DMS 273 (cell line): ENCODE results near the gene PUDP.

ENCODE experiments used
- DNase-seq: peaks from one replicate; lab custom pipeline; 2025; ENCODE audit not compliant: unreplicated experiment; lab: John Stamatoyannopoulos, UW

Gene PUDP

GRCh38 chrX:7147413-7147977 lies 458 bp downstream of the PUDP start, which contains the start of gene STS:
TSS of gene STS (plus strand) at chrX:7147712. CDS start at chrX:7253200, 105,488 bp downstream.
- peak; percentile 87 for DNase-seq

- peak; percentile 84 for DNase-seq
Observed at GRCh38 chrX:7146703-7147412, 1.1 kb downstream of the PUDP start.

GRCh38 chrX:7146020-7146702 lies 1.8 kb downstream of the PUDP start:
- no peak for DNase-seq

- DNase-seq, result no peak
Observed at GRCh38 chrX:7145454-7145853, 2.5 kb downstream of the PUDP start.

GRCh38 chrX:7143941-7144525 lies 3.9 kb downstream of the PUDP start:
- DNase-seq, result no peak

DNA sequence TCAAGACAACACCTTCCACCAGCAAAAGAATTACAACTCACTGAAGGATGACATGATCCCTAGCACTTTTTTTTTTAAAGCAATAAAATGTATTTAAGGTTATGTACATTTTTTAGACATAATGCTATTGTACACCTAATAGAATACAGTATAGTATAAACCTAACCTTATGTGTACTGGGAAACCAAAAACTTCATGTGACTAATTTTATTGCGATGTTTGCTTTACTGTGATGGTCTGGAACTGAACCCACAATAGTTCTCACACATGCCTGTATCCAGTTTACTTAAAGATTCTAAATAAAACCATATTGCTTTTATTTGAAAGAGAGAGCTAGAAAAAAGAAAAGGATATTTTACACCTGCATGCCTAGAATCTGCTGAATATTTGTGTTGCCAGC lies 4.9 kb downstream of the PUDP start:
- no peak for DNase-seq

GRCh38 chrX:7139202-7140081 lies 8.5 kb downstream of the PUDP start:
- no peak for DNase-seq

- no peak for DNase-seq
Observed at GRCh38 chrX:7134981-7135380, 13.0 kb downstream of the PUDP start.

- peak; percentile 59 for DNase-seq
Observed at GRCh38 chrX:7133050-7133440, 14.9 kb downstream of the PUDP start.

DNA sequence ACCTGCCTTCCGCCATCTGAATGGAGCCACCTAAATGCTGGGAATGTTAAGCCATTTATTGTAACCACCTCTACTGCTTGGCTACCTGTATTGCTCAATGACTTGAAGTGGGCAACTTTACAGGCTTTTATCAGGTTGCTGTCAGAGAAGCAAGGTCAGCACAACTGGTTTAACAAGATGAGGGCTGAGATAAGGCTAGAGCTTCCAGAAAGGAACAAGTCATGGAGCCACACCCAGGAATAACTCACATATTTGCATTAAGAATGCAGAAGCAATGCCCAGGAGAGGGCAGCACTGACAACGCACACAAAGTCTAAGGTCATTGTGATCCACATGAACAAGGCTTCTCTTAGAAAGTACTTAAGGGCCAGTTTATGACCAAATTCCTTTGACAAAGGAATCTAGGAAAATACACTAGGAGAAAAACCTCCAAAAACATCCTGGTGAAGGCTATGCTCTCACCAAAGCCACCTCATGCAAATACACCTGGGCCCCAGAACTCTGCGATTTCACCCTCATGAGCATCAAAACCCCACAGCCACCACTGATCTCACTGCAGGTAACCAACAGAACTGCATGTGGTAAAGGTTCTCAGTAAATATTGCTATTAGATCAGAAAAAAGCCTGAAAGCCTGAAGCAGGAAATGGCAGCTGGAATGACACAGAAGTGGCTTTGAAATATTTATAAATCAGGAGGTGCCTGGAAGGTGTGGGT lies 15.5 kb downstream of the PUDP start:
- peak; percentile 82 for DNase-seq

DNA sequence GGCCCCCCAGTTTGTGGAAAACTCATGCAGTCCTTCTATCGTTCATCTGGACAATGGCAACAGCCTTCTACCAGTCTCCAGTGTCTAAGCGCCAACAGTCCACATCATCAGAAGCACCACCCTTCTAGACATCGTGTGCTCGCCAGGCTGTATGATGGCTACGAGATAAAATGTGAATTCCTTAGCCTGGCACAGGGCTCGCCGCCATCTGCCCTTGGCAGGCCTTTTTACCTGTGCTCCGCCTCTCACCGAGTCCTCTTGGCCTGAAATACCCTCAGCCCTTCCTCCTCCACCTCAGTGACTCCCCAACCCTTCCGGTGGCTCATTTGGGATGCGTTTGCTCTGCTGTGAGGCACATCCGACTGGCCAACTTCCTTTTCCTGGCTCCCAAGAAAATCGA lies 16.3 kb downstream of the PUDP start:
- DNase-seq, result no peak

- peak; percentile 31 for DNase-seq
Observed at GRCh38 chrX:7127056-7127455, 20.9 kb downstream of the PUDP start.

DNA sequence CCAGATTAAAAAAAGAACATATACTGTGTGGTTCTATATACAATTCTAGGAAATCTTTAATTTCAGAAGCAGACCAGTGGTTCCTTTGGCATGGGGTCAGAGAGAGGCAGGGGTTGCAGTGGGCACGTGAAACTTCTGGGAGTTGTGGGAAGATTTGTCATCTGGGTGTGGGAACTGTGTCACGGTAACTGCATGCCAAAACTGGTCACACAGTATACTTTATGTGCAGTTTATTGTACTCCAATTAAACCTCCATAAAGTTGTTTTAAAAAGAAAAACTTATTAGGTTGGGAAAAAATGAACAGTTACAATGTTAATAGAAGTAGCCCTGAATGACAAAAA lies 27.1 kb downstream of the PUDP start:
- DNase-seq, result no peak

DNA sequence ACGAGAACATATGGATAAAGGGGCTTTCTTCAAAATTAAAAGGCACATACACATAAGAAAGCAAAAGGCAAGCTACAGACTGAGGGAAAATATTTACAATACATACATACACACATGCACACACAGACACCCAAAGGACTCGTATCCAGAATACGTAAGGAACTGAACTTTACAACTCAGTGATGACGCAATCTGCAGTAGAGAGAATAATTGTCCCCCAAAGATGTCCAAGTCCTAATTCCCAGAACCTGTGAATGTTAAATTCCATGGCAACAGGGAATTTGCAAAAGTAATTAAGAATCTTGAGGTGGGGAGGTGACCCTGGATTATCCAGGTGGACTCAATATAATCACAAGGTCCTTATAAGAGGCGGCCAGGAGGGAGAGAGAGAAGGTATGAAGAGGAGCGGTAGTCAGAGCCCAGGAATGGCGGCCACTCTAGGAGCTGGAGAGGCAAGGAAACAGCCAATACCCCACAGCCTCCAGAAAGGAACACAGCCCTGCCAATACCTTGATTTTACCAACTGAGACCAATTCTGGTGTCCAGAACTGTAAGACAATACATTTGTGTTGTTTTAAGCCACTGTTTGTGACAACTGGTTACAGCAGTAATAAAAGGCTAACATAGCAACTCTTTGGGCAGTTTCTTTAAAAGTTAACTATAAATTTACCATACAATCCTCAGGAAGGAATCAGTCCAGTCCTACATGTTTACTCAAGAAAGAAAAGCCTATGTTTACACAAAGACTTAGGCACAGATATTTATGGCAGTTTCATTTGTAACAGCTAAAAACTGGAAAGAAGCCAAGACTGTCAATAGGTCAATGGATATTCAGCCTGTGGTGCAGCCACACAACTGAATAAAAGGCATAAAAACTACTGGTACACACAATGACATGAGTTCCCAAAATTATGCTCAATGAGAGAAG lies 27.7 kb downstream of the PUDP start:
- peak; percentile 19 for DNase-seq

DNA sequence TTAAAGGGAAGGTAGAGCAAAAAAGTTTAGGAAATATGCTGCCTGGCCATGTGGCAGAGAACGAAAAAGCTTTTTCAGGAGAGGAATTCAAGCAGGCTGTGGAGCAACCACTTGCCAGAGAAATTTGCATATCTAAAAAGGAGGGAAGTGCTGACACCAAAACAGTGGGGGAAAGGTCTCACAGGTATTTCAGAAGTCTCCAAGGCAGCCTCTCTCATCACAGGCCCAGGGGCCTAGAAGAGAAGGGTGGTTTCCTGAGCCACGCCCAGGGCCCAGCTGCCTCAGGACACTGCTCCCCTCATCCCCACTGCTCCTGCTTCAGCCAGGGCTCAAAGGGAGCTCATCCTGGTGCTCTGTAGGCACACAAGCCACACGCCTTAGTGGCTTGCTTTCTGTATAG lies 30.4 kb downstream of the PUDP start:
- no peak for DNase-seq

- DNase-seq, result no peak
Observed at GRCh38 chrX:7116081-7116480, 31.9 kb downstream of the PUDP start.

- DNase-seq, result peak; percentile 17
Observed at GRCh38 chrX:7115557-7115956, 32.4 kb downstream of the PUDP start.

DNA sequence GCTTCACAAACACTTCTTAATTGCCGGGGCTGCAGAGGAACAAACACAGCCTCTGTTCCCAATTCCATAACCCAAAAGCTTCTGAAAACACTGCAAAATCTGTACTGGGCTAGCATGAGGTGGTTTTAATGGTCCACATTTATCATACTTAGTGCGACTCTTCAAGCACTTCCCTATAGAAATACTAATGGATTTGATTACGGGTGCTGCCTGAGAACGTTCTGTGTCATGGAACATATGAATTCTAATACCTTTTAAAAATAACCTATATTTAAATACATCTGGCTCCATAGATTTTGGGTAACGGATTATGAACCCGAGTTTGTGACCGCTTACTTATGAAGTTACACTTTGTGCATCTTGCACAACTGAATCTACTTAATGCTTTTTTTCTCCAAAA lies 35.9 kb downstream of the PUDP start:
- DNase-seq, result no peak

GRCh38 chrX:7111518-7111917 lies 36.4 kb downstream of the PUDP start:
- DNase-seq, result no peak
